HG03135 (cell line): Measurements from ENCODE around the gene TEF.
A peak's percentile ranks its signal among the peaks of the same experiment; 100 is the strongest.

Experiments used
- ATAC-seq: cut with Tn5 transposase; IDR thresholded peaks from one replicate; pipeline ENCODE4 v1.9.1; 2021; ENCODE audit warnings: mild to moderate bottlenecking, moderate library complexity; ENCODE audit not compliant: unreplicated experiment

The TEF gene

DNA sequence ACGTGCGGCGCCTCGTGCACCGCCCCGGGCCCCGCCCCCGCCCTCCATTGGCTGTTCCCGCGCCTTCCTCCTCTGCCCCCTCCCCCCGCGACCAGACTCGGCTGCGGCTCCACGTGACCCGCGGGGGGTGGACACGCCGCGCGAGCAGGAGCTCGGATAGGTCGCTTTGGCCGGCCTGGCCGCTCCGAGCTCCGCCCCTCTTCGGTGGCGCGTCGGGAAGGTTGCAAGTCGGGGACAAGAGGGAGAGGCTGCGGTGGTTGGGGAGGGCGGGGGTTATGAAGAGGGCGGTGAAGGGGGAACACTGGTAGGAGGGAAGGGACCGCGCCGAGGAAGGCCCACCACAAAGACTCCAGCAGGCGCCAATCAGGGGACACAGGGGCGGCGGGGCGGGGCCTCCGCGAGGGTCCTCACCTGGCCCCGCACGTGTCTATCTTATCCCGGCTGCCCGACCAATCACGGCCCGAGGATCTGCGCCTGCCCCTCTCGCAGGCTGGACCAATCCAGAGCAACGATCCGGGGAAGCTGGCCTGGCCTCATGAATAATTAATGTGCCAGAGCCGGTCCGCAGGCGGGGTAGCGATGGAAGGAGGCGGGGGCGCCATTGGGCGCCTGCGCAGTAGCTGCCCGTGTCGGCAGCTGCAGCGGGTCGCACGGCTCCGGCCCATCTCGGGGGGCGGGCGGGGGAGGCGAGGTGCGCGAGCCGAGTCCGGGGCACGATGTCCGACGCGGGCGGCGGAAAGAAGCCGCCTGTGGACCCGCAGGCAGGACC, at the start of gene TEF:
Gene TEF, plus strand, starts transcription at position 614 of the 769 bp plus-strand sequence. Its CDS starts 103 bp downstream, at position 717.
- ATAC-seq = peak; percentile 79

GRCh38 chr22:41332217-41332939, 49.4 kb upstream of the TEF start:
- no peak for ATAC-seq

DNA sequence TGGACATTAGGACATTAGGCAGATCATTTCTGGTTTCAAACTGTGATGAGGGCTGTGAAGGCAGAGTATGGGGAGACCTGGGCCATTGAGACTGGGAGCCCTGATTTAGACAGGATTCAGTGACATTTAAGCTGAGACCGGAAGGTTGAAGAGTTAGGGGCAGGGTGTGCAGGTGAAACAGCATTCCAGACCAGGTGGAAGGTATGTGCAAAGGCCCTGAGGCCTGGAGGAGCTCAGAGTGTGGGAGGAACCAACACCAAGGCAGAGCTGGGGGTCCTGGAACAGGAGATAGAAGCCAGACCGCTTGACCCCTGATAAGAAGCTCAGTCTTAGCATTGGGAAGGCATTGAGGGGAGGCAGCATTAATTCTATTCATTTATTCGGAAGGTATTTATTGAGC, 47.9 kb upstream of the TEF start:
- no peak for ATAC-seq

DNA sequence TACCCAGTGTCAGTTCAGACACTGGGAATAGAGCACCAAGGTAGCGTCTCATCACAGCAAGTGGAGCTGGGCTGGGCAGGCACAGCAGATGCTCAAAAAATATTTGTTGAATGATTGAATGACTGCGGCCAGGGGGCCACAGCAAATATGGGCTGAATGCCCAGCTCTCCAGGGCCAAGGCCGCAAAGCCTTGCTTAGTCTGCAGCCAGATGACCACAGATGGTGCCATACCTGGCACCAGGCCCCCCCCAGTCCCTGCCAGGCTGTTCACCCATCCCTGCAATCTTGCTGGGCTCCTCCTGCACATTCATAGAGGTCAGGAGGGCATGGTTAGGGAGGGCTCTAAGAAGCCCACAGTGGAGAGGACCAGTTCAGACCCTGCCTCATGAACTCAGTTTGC, 47.5 kb upstream of the TEF start:
- no peak for ATAC-seq

DNA sequence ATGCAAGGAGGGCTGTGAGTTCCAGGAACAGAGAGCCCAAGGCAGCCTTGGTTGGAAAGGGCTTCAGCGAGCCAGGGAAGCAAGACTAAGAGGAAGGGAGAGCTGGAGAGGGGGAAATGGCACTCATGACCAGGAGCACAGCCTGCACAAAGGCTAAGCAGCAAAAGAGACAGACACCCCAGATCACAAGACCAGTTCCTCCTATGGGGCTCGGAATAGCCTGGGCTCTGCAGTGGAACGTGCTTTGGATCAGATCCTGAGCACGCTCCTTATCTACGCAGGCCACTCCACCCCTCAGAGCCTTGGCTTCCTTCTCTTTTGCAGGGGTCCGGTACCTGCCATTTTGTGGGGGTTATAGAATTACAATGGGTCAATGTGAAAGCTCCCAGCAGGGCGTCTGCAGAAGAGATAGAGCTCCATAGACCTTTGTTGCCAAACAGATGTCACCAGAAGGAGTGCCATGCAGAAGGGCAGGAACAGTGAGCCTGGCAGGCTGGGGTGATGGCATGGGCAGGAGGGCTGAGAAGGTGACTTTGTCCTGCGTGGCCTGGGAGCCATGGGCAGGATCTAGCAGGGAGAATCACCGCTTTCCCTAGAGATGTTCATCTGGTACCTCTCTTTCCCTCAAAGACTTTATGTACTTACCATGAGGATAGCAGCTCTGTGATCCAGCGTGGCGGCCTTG, 46.6 kb upstream of the TEF start:
- ATAC-seq = no peak

DNA sequence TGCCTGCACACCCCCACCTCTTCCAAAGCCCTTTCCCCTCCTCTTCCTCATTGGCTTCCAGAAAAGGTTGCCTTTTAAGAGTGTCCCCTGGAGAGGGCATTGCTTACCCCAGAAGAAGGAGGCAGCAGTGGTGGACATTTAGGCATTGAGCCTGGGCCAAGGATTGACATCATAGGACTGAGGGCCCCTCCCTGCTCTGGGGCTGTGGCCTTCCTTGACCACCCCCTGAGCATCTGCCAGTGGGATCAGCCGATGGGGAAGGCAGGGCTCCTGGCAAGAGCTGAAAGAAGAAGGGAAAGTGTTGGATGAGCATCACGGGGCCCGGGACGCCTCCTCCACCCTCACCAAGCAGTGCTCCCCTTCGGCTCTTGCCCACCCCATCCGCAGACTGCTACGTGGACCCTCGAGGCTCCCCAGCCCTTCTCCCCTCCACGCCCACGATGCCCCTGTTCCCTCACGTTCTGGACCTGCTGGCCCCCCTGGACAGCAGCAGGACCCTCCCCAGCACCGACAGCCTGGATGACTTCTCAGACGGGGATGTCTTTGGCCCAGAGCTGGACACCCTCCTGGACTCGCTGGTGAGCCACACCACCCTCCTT, 43.0 kb upstream of the TEF start:
- ATAC-seq = no peak

DNA sequence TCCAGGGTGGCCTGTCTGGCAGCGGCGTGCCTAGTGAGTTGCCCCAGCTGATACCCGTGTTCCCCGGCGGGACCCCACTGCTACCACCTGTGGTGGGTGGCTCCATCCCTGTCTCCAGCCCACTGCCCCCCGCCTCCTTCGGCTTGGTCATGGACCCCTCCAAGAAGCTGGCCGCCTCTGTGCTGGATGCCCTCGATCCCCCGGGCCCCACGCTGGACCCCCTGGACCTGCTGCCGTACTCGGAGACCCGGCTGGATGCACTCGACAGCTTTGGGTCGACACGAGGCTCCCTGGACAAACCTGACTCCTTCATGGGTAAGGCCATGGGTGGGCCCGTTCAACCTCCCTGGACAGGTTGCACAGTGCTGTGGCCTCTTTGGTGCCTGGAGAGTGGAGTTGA, 41.9 kb upstream of the TEF start:
- no peak for ATAC-seq

DNA sequence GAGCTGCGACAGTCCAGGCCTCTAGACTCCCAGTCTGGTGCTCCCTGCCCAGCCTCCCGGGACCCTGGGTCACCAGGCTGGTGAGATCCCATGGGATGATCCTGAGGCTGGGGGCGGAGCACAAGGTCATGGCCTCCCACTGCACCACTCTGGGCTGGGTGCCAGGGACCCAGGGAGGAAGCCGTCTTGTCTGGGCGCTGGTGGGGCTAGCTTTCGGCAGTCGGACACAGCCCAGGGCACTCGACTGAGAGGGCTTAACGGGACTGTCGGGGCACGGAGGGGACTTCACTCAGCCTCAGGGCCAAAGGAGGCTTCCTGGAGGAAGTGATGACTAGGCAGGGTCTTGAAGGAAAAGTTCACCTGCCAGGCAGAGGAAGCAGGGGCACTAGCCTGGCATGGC, 41.4 kb upstream of the TEF start:
- no peak for ATAC-seq

DNA sequence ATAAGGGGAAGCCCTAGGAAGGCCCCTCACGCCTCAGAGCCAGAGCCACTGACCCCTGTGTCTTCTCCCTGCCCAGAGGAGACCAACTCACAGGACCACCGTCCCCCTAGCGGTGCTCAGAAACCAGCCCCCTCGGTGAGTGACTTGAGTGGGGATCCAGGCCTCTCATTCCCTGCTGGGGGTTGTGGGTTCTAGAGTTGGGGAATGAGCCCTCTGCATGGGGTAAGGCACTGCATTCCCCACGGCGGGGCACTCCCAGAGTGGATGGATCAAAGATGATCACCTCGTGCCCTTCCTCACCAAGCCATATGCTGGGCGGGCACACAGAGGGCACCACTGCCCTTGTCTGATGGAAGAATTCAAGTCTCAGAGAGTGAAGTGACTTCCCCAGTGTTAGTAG, 40.7 kb upstream of the TEF start:
- no peak for ATAC-seq

GRCh38 chr22:41341990-41342389, 39.8 kb upstream of the TEF start:
- no peak for ATAC-seq

- ATAC-seq = no peak
These were observed 38.4 kb upstream of the TEF start for GRCh38 chr22:41343300-41343699.

GRCh38 chr22:41343717-41344116, 38.0 kb upstream of the TEF start:
- ATAC-seq = no peak

DNA sequence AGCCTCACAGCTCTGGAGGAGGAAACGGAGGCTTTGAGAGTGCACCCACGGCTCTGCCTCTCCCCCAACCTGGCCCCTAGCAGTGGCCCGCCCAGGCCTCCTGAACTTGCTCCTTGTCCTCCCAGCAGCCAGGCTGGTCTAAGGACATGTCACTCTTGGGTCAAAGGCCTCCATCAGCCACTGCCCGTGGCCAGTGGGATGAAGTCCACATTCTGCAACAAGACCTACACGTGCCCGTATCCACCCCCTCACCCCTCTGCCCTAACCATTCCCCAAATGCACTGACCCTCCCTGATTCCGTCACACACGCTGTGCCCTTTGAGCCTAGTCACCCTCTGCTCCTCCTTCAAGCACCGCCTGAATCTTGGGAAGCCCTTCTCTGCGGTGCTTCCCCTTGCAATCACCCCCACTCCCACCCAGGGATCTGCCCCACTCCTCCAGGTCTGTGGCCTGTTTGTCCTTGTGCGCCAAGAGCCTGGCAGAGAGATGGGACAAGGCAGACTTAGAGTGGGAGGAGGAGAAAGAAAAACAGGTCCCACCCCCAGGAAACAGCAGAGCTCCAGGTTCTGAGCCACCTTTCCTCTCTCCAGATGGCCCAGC, 37.5 kb upstream of the TEF start:
- ATAC-seq = no peak

DNA sequence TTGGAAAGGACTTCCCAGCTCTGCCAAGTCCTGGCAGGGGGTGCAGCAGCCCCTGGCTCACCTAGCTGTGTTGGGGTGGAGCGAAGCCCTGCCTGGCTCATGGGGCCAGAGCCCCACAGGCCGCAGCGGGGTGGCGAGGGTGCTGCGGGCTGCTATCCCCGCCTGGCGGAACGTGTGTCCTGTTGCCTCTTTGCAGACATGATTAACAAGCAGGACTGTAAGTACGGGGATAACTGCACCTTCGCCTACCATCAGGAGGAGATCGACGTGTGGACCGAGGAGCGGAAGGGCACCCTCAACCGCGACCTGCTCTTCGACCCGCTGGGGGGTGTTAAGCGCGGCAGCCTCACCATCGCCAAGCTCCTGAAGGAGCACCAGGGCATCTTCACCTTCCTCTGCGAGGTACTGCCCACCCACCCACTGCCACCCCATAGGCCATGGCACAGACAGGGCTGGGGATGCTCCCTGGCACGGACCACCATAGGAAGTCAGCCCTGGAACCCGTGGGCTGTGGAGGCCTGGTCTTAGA, 35.9 kb upstream of the TEF start:
- ATAC-seq = no peak

DNA sequence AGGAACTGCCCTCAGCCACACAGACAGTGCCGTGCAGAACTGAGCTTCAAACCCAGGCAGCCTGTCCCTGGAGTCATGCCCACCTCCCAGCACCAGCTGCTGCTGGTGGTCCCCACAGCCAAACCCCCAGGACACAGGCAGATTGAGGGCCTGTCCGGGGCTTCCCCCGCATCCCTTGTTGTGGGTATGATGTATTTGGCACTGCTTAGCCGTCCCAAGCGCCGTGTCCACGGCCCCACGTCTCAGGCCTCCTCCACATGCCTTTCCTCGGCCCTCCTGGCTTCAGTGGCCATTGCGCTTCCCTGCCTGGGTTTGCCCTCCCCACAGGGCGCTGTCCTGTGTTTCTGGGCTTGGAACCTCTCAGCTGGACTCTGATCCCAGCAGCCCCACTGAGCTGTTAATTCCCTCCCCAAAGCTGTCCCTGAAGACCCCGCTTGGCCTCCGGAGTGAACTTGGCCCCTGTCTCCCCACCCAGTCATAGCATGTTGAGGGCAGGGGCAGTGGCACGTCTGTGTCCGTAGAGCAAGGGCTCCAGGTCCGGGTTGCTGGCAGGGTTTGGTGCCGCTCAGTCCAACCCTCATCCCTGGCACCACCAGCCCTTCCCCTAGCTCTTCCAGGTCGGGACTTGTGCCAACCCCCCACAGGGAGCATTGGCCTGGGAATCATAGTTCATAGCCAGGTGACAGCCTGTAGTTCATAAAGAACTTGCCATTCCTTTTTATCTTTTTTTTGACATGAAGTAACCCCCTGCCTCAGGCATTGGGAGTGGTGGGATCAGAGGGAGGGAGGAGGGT, 34.5 kb upstream of the TEF start:
- ATAC-seq = no peak

GRCh38 chr22:41348964-41349484, 32.7 kb upstream of the TEF start:
- ATAC-seq = no peak

- no peak for ATAC-seq
These were observed 31.7 kb upstream of the TEF start for GRCh38 chr22:41350087-41350486.

DNA sequence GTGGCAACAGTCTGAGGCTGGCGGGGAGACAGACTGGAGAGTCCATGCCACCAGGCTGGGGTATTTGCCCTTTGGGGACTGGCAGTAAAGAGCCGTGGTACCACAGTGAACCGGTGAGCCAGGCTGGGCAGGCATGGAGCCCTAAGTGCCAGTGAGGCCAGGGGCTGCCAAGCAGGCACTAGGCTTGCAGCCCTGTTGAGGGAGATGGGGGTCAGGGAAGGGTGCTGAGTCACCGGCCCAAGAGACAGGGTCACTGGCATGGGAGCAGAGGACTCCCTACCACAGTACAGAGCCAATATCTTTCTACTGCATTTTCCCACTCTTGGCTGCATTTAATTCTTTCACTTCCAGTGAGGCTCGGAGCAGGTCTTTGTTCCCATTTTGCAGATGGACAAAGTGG, 30.7 kb upstream of the TEF start:
- no peak for ATAC-seq

GRCh38 chr22:41352058-41352457, 29.7 kb upstream of the TEF start:
- no peak for ATAC-seq
